Cardiac fibroblast (primary cell): Measurements from ENCODE around the gene HHIP.

Experiments used
- DNase-seq, 2 donors: peaks; one replicate each; pipeline versions ENCODE4 v3.0.0 to v3.0.0-alpha.2; 2010; ENCODE audit warnings: low read depth in 2 of 2
- H3K4me3 ChIP-seq, 2 donors: replicated peaks in 1 of 2; 1 replicate in 1 of 2; 2 replicates in 1 of 2; pipeline ENCODE4 v1.5.1; 2011; ENCODE audit warnings: low read depth in 2 of 2, low read length in 2 of 2, mild to moderate bottlenecking in 2 of 2, moderate library complexity in 1 of 2
- CTCF ChIP-seq: IDR thresholded peaks from one replicate; pipeline ENCODE4 v1.5.1; 2011; ENCODE audit warnings: low read depth, mild to moderate bottlenecking, low read length, inconsistent platforms

HHIP gene

GRCh38 chr4:144711700-144712456 is 65.9 kb downstream of the HHIP start:
- TF ChIP-seq CTCF: no peak
- no peak for DNase-seq
- no peak overlapping the region for H3K4me3 ChIP-seq

GRCh38 chr4:144712775-144713174 is 66.8 kb downstream of the HHIP start:
- peak; percentile 43 to 55 for DNase-seq
- no peak overlapping the region for H3K4me3 ChIP-seq
- no peak for TF ChIP-seq CTCF

GRCh38 chr4:144714166-144714565 is 68.2 kb downstream of the HHIP start:
- peak in 1 of 2 donors; percentile 48 for DNase-seq
- no peak overlapping the region for H3K4me3 ChIP-seq
- TF ChIP-seq CTCF: no peak

- no peak for TF ChIP-seq CTCF
- no peak for DNase-seq
- H3K4me3 ChIP-seq: no peak overlapping the region
Observed at GRCh38 chr4:144715230-144715629, 69.3 kb downstream of the HHIP start.

GRCh38 chr4:144716778-144717177 is 70.8 kb downstream of the HHIP start:
- DNase-seq: peak in 1 of 2 donors; percentile 63

GRCh38 chr4:144718958-144719512 is 73.1 kb downstream of the HHIP start:
- DNase-seq: no peak
- TF ChIP-seq CTCF: no peak
- no peak overlapping the region for H3K4me3 ChIP-seq

More at GRCh38 chr4:144716778-144717177, 70.8 kb downstream of the HHIP start:
- H3K4me3 ChIP-seq: no peak overlapping the region
- TF ChIP-seq CTCF: no peak

- no peak for DNase-seq
- TF ChIP-seq CTCF: no peak
- no peak overlapping the region for H3K4me3 ChIP-seq
Observed at GRCh38 chr4:144720491-144720890, 74.5 kb downstream of the HHIP start.
